Neuronal stem cell (in vitro differentiated cells): ENCODE measurements around the gene TMEM87A.

ENCODE experiments used
- DNase-seq: peaks from one replicate; pipeline ENCODE4 v3.0.0-alpha.2; 2013; ENCODE audit warnings: low spot score
- H2AFZ ChIP-seq: one replicate; pipeline ENCODE4 v1.6.1; 2013; ENCODE audit warnings: mild to moderate bottlenecking, low read length, inconsistent platforms
- H2AK5ac ChIP-seq: 2 replicates; pipeline ENCODE4 v1.6.1; 2013; ENCODE audit warnings: low read depth, mild to moderate bottlenecking, inconsistent platforms, low read length, moderate library complexity, mixed read lengths
- H2BK120ac ChIP-seq: 2 replicates; pipeline ENCODE4 v1.6.1; 2013; ENCODE audit warnings: low read depth, mild to moderate bottlenecking, inconsistent platforms, low read length, moderate library complexity, mixed read lengths
- H2BK12ac ChIP-seq: one replicate; pipeline ENCODE4 v1.6.1; 2013; ENCODE audit warnings: low read length, inconsistent platforms
- H2BK15ac ChIP-seq: 2 replicates; pipeline ENCODE4 v1.6.1; 2013; ENCODE audit warnings: mild to moderate bottlenecking, low read length, inconsistent platforms, mixed read lengths
- H2BK5ac ChIP-seq: one replicate; pipeline ENCODE4 v1.6.1; 2013; ENCODE audit warnings: inconsistent platforms, mild to moderate bottlenecking, low read length, moderate library complexity
- H3K14ac ChIP-seq: one replicate; pipeline ENCODE4 v1.6.1; 2013; ENCODE audit warnings: low read length, inconsistent platforms
- H3K18ac ChIP-seq: 2 replicates; pipeline ENCODE4 v1.6.1; 2013; ENCODE audit warnings: low read length, inconsistent platforms
- H3K23ac ChIP-seq: 2 replicates; pipeline ENCODE4 v1.6.1; 2013; ENCODE audit warnings: low read depth, mild to moderate bottlenecking, mixed read lengths, low read length, inconsistent platforms; ENCODE audit not compliant: poor library complexity
- H3K27ac ChIP-seq: replicated peaks from 3 replicates; pipeline ENCODE4 v1.5.1; 2013; ENCODE audit warnings: low read length, inconsistent platforms
- H3K27me3 ChIP-seq, 3 experiments: 2 replicates each; pipeline ENCODE4 v1.6.1; 2013; ENCODE audit warnings: low read length in 3 of 3, mild to moderate bottlenecking in 2 of 3, inconsistent platforms in 1 of 3, low read depth in 1 of 3, mixed read lengths in 1 of 3, moderate library complexity in 1 of 3; ENCODE audit not compliant: control insufficient read depth in 3 of 3, insufficient read depth in 3 of 3
- H3K36me3 ChIP-seq, 2 donors: replicated peaks in 1 of 2; 2 replicates each; pipeline ENCODE4 v1.6.1; 2013; ENCODE audit warnings: low read length in 2 of 2; ENCODE audit not compliant: control insufficient read depth in 2 of 2, insufficient read depth in 2 of 2
- H3K4ac ChIP-seq: 2 replicates; pipeline ENCODE4 v1.6.1; 2013; ENCODE audit warnings: inconsistent platforms, mild to moderate bottlenecking, low read length, moderate library complexity
- H3K4me1 ChIP-seq, 2 donors: 1 replicate in 1 of 2; 2 replicates in 1 of 2; pipeline ENCODE4 v1.6.1; 2013; ENCODE audit warnings: low read length in 2 of 2, low read depth in 1 of 2; ENCODE audit not compliant: control insufficient read depth in 2 of 2, insufficient read depth in 1 of 2
- H3K4me2 ChIP-seq: one replicate; pipeline ENCODE4 v1.6.1; 2013; ENCODE audit warnings: mild to moderate bottlenecking, low read length, inconsistent platforms; ENCODE audit not compliant: insufficient read depth, poor library complexity, severe bottlenecking
- H3K4me3 ChIP-seq, 2 donors: 2 replicates each; pipeline ENCODE4 v1.5.1; 2013; ENCODE audit warnings: low read length in 2 of 2, mild to moderate bottlenecking in 2 of 2, inconsistent platforms in 1 of 2, moderate library complexity in 1 of 2
- H3K79me1 ChIP-seq: one replicate; pipeline ENCODE4 v1.6.1; 2013; ENCODE audit warnings: low read depth, mild to moderate bottlenecking, inconsistent platforms, low read length, moderate library complexity
- H3K9ac ChIP-seq: one replicate; pipeline ENCODE4 v1.6.1; 2013; ENCODE audit warnings: mild to moderate bottlenecking, low read depth, low read length, inconsistent platforms; ENCODE audit not compliant: poor library complexity
- H3K9me3 ChIP-seq, 2 donors: replicated peaks in 1 of 2; 2 replicates each; pipeline versions ENCODE3 to v1.6.1; 2013; ENCODE audit warnings: low read length in 2 of 2, mild to moderate bottlenecking in 2 of 2, inconsistent platforms in 1 of 2, low read depth in 1 of 2, mixed read lengths in 1 of 2, moderate library complexity in 1 of 2; ENCODE audit not compliant: control insufficient read depth in 2 of 2, insufficient read depth in 1 of 2
- H4K8ac ChIP-seq: one replicate; pipeline ENCODE4 v1.6.1; 2013; ENCODE audit warnings: low read depth, mild to moderate bottlenecking, inconsistent platforms, low read length, moderate library complexity
- H4K91ac ChIP-seq: one replicate; pipeline ENCODE4 v1.6.1; 2013; ENCODE audit warnings: low read length, low read depth, mild to moderate bottlenecking, inconsistent platforms; ENCODE audit not compliant: poor library complexity
- WGBS, 2 donors: extraction: QIAGEN DNeasy Blood & Tissue Kit; methylation state at CpG; one replicate each; pipeline ENCODE4 v1.1.7; 2013; ENCODE audit warnings: missing lambda C conversion rate in 2 of 2, mixed read lengths in 1 of 2; ENCODE audit not compliant: insufficient read length in 2 of 2, insufficient replicate concordance in 1 of 2; ENCODE audit errors: extremely low coverage in 2 of 2; 5-methylcytosine and 5-hydroxymethylcytosine counted together

Gene TMEM87A

DNA sequence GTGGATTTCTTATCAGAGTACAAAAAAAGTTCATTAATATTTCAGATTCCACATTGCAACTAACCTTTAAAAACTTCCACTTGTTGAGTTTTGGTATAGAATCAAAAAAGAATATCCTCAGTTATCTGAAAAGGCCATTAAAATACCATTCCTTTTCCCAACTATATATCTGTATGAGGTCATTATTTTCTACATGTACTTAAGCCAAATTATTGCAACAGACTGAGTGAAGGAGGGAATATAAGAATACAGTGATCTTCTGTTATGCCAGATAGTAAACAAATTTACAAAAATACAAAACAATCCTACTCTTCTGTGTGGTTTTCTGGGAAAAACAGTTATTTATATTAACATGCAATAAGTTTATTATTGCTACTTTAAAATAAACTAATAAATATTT is 5.9 kb downstream of the TMEM87A start:
- no peak overlapping the region for H2AFZ ChIP-seq
- no peak overlapping the region for H2AK5ac ChIP-seq
- peaks cover 8 to 88% of the 10 kb centered on the region in 2 donors for H3K36me3 ChIP-seq
- H3K23ac ChIP-seq: no peak overlapping the region
- no peak overlapping the region for H2BK15ac ChIP-seq
- H3K4me3 ChIP-seq: no peak overlapping the region
- no peak overlapping the region for H2BK120ac ChIP-seq
- H3K18ac ChIP-seq: no peak overlapping the region
- H3K4me2 ChIP-seq: no peak overlapping the region
- H4K8ac ChIP-seq: no peak overlapping the region
- H2BK5ac ChIP-seq: no peak overlapping the region
- no peak overlapping the region for H3K9ac ChIP-seq
- no peak overlapping the region for H3K14ac ChIP-seq
- H2BK12ac ChIP-seq: no peak overlapping the region
- no peak overlapping the region for H3K4ac ChIP-seq
- H3K4me1 ChIP-seq: peaks cover 0 to 5% of the 10 kb centered on the region in 2 donors
- peaks cover 0 to 9% of the 10 kb centered on the region in 2 donors for H3K9me3 ChIP-seq
- H4K91ac ChIP-seq: no peak overlapping the region
- no peak overlapping the region for H3K27ac ChIP-seq
- H3K79me1 ChIP-seq: peaks cover 2% of the 10 kb centered on the region
- H3K27me3 ChIP-seq: no peaks in the 10 kb centered on the region
- DNase-seq: no peak

DNA sequence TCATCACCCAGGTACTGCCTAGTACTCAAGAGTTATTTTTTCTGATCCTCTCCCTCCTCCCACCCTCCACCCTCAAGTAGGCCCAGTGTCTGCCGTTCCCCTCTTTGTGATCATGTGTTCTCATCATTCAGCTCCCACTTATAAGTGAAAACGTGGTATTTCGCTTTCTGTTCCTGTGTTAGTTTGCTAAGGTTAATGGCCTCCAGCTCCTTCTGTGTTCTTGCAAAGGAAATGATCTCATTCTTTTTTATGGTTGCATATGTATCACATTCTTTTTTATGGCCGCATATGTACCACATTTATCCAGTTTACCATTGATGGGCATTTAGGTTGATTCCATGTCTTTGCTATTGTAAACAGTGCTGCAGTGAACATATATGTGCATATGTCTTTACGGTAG is 8.4 kb downstream of the TMEM87A start:
- DNase-seq: no peak
- Histone ChIP-seq H3K4ac (no peak overlapping the region), H3K4me1 (no peaks in the 10 kb centered on the region), H3K4me3 (no peak overlapping the region), H3K23ac (no peak overlapping the region), H3K36me3 (peaks cover 15 to 95% of the 10 kb centered on the region in 2 donors), H2BK15ac (no peak overlapping the region), H3K27ac (no peak overlapping the region), H3K9ac (no peak overlapping the region), H2BK120ac (no peak overlapping the region), H3K4me2 (no peak overlapping the region), H3K79me1 (no peaks in the 10 kb centered on the region), H2AK5ac (no peak overlapping the region), H2BK5ac (no peak overlapping the region), H3K27me3 (no peaks in the 10 kb centered on the region), H2AFZ (no peak overlapping the region), H2BK12ac (no peak overlapping the region), H3K9me3 (peaks cover 0 to 9% of the 10 kb centered on the region in 2 donors), H3K14ac (no peak overlapping the region), H4K8ac (no peak overlapping the region), H3K18ac (no peak overlapping the region), H4K91ac (no peak overlapping the region)
- no CpG with 5 or more reads among the region's 5 CpGs for WGBS, 2 donors

DNA sequence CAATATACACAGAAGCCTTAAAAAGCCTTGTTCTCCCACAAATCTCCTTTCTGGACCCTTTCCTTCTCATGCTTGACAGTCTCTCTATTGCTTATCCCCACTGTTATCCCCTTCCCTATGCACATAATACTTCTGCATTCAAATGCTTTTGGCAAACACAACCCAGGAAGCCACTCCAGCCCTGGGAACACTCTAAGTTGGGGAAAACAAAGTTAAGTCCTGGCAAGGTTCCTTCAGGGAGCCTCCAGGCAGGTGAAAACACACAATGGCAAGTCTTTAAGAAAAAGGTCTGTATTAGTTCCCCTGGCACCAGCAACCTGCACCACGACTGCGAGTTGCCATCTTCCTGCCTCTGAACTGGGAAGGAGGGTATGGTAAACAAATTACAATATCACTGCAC is 19.9 kb downstream of the TMEM87A start:
- Histone ChIP-seq H3K4me3 (no peak overlapping the region), H3K4ac (no peak overlapping the region), H2BK120ac (no peak overlapping the region), H2BK15ac (no peak overlapping the region), H4K91ac (no peak overlapping the region), H3K79me1 (no peaks in the 10 kb centered on the region), H3K4me1 (no peaks in the 10 kb centered on the region), H3K9ac (no peak overlapping the region), H3K18ac (no peak overlapping the region), H2AK5ac (no peak overlapping the region), H4K8ac (no peak overlapping the region), H3K14ac (no peak overlapping the region), H2BK5ac (no peak overlapping the region), H3K36me3 (peaks cover 17 to 69% of the 10 kb centered on the region in 2 donors), H3K27me3 (no peaks in the 10 kb centered on the region), H2AFZ (no peak overlapping the region), H2BK12ac (no peak overlapping the region), H3K23ac (no peak overlapping the region), H3K9me3 (peaks cover 11 to 58% of the 10 kb centered on the region in 2 donors), H3K27ac (no peak overlapping the region), H3K4me2 (no peak overlapping the region)
- DNase-seq: no peak
- WGBS, 2 donors: no CpG with 5 or more reads among the region's 2 CpGs

DNA sequence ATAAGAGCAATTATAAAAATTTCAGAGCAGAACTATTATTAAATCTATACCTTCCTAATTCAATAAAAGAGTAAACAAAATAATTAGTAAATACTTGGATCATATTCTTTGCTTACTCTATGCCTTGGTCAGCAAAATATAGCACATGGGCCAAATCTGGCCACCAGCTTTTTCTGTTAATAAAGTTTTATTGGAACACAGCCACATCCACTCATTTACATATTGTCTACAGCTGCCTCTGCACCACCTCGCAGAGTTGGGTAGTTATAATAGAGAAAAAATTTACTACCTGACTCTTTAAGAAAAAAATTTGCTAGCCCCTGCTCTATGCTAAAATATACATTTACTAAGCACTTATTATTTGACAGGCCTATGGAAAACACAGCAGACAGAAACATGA is 32.4 kb downstream of the TMEM87A start:
- Histone ChIP-seq H3K79me1 (no peaks in the 10 kb centered on the region), H3K9me3 (no peaks in the 10 kb centered on the region), H3K4me2 (no peak overlapping the region), H2BK5ac (no peak overlapping the region), H4K8ac (no peak overlapping the region), H2AK5ac (no peak overlapping the region), H3K27ac (no peak overlapping the region), H2BK12ac (no peak overlapping the region), H3K4me1 (no peaks in the 10 kb centered on the region), H2BK15ac (no peak overlapping the region), H4K91ac (no peak overlapping the region), H2AFZ (no peak overlapping the region), H3K9ac (no peak overlapping the region), H3K18ac (no peak overlapping the region), H3K14ac (no peak overlapping the region), H2BK120ac (no peak overlapping the region), H3K4ac (no peak overlapping the region), H3K23ac (no peak overlapping the region), H3K4me3 (no peak overlapping the region), H3K36me3 (peaks cover 8 to 78% of the 10 kb centered on the region in 2 donors), H3K27me3 (no peaks in the 10 kb centered on the region)
- no peak for DNase-seq
- no CpG with 5 or more reads among the region's 1 CpG for WGBS, 2 donors
